GM23338 (cell line): Measurements from ENCODE around the gene DNAJC8. TPM values are rescaled to one million over a fixed set of nuclear protein-coding genes. Genes with fewer than 3 reads are reported as not detected.
A peak's percentile ranks its signal among the peaks of the same experiment; 100 is the strongest.

ENCODE experiments used
- ATAC-seq: fragments of 200-7000 bp; cut with Tn5 transposase; 3 replicates; pipeline ENCODE4 v1.9.1; 2020
- DNase-seq: peaks from one replicate; pipeline ENCODE4 v3.0.0-alpha.2; 2015; ENCODE audit warnings: low spot score
- H2AFZ ChIP-seq: fragments of 200-600 bp; sonication (generic); 2 replicates; pipeline ENCODE4 v1.8.0; 2016; ENCODE audit warnings: antibody characterized with exemption, mild to moderate bottlenecking, moderate library complexity
- H3F3A ChIP-seq: fragments of 200-600 bp; sonication (generic); replicated peaks from 2 replicates; pipeline ENCODE4 v1.8.0; 2017; ENCODE audit warnings: antibody characterized with exemption, mixed run types, low read depth
- H3K27ac ChIP-seq: fragments of 200-600 bp; sonication (generic); 2 replicates; pipeline ENCODE4 v1.6.1; 2016; ENCODE audit warnings: low read depth
- H3K27me3 ChIP-seq: fragments of 200-600 bp; sonication (generic); 2 replicates; pipeline ENCODE4 v1.8.0; 2016; ENCODE audit warnings: mild to moderate bottlenecking, mixed run types, moderate library complexity; ENCODE audit not compliant: insufficient read depth
- H3K36me3 ChIP-seq: fragments of 200-600 bp; sonication (generic); 2 replicates; pipeline ENCODE4 v1.8.0; 2016; ENCODE audit warnings: mild to moderate bottlenecking; ENCODE audit not compliant: insufficient read depth
- H3K4me1 ChIP-seq: fragments of 200-600 bp; sonication (generic); 2 replicates; pipeline ENCODE4 v1.8.0; 2016; ENCODE audit warnings: mild to moderate bottlenecking, moderate library complexity; ENCODE audit not compliant: insufficient read depth
- H3K4me2 ChIP-seq: fragments of 200-600 bp; sonication (generic); 2 replicates; pipeline ENCODE4 v1.7.1; 2017; ENCODE audit warnings: mixed run types
- H3K4me3 ChIP-seq: fragments of 200-600 bp; sonication (generic); 2 replicates; pipeline ENCODE4 v1.6.1; 2016; ENCODE audit warnings: mixed run types
- H3K79me2 ChIP-seq: fragments of 200-600 bp; sonication (generic); replicated peaks from 2 replicates; pipeline ENCODE4 v1.8.0; 2017; ENCODE audit warnings: mild to moderate bottlenecking; ENCODE audit not compliant: insufficient read depth
- H3K9me2 ChIP-seq: fragments of 200-600 bp; sonication (generic); 2 replicates; pipeline ENCODE4 v1.8.0; 2017; ENCODE audit not compliant: insufficient read depth
- H4K20me1 ChIP-seq: fragments of 200-600 bp; sonication (generic); replicated peaks from 2 replicates; pipeline ENCODE4 v1.8.0; 2017; ENCODE audit warnings: mild to moderate bottlenecking; ENCODE audit not compliant: insufficient read depth
- H3K27ac Mint-ChIP-seq: 2 replicates; pipeline ENCODE4 v1.8.0; 2020; ENCODE audit warnings: inconsistent platforms, mild to moderate bottlenecking, moderate library complexity, mixed read lengths
- H3K27me3 Mint-ChIP-seq: 3 replicates; pipeline ENCODE4 v1.8.0; 2022; ENCODE audit warnings: low read depth, mild to moderate bottlenecking, moderate library complexity, mixed read lengths, inconsistent platforms; ENCODE audit not compliant: insufficient read depth, poor library complexity
- H3K36me3 Mint-ChIP-seq: 3 replicates; pipeline ENCODE4 v1.8.0; 2021; ENCODE audit warnings: low read depth, mild to moderate bottlenecking, inconsistent platforms, moderate library complexity, mixed read lengths
- H3K4me1 Mint-ChIP-seq: 3 replicates; pipeline ENCODE4 v1.8.0; 2020; ENCODE audit warnings: mild to moderate bottlenecking, inconsistent platforms, mixed read lengths
- H3K4me3 Mint-ChIP-seq: 3 replicates; pipeline ENCODE4 v1.8.0; 2021; ENCODE audit warnings: moderate library complexity, mild to moderate bottlenecking, inconsistent platforms, mixed read lengths
- H3K9me3 Mint-ChIP-seq: 3 replicates; pipeline ENCODE4 v1.8.0; 2020; ENCODE audit warnings: moderate library complexity, mild to moderate bottlenecking, inconsistent platforms, mixed read lengths
- CREB1 ChIP-seq: fragments of 250-450 bp; sonication (Bioruptor Pico); IDR thresholded peaks from 2 replicates; pipeline ENCODE4 v1.5.0; 2020; ENCODE audit warnings: low read depth, mild to moderate bottlenecking, moderate library complexity
- CTCF ChIP-seq, 2 experiments: fragments of 200-600 bp in 1 of 2; sonication (generic) in 1 of 2; conservative IDR thresholded peaks; 2 replicates each; pipeline versions ENCODE4 v1.5.1 to v1.6.1; 2016 to 2017; ENCODE audit warnings: antibody characterized with exemption in 2 of 2, low read depth in 2 of 2, mild to moderate bottlenecking in 2 of 2, moderate library complexity in 1 of 2
- ETS1 ChIP-seq: IDR thresholded peaks from 2 replicates; pipeline ENCODE4 v1.6.1; 2016; ENCODE audit warnings: antibody characterized with exemption
- EZH2 ChIP-seq: fragments of 200-600 bp; sonication (generic); IDR thresholded peaks from one replicate; pipeline ENCODE4 v1.8.0; 2017; ENCODE audit warnings: antibody characterized with exemption, mild to moderate bottlenecking, low read depth; ENCODE audit not compliant: unreplicated experiment
- EZH2phosphoT487 ChIP-seq: fragments of 200-600 bp; sonication (generic); IDR thresholded peaks from one replicate; pipeline ENCODE4 v1.8.1; 2018; ENCODE audit warnings: antibody characterized with exemption; ENCODE audit not compliant: unreplicated experiment
- JUNB ChIP-seq: IDR thresholded peaks from one replicate; pipeline ENCODE4 v1.6.1; 2016; ENCODE audit warnings: antibody characterized with exemption; ENCODE audit not compliant: unreplicated experiment
- NANOG ChIP-seq: IDR thresholded peaks from 2 replicates; pipeline ENCODE4 v1.6.1; 2016; ENCODE audit warnings: antibody characterized with exemption, borderline replicate concordance
- POLR2AphosphoS5 ChIP-seq: IDR thresholded peaks from 2 replicates; pipeline ENCODE4 v1.6.1; 2016; ENCODE audit warnings: antibody characterized with exemption, low read depth
- REST ChIP-seq: IDR thresholded peaks from one replicate; pipeline ENCODE4 v1.6.1; 2018; ENCODE audit warnings: antibody characterized with exemption; ENCODE audit not compliant: unreplicated experiment
- STAT1 ChIP-seq: IDR thresholded peaks from one replicate; pipeline ENCODE4 v1.6.1; 2016; ENCODE audit warnings: antibody characterized with exemption; ENCODE audit not compliant: unreplicated experiment
- ZNF114 ChIP-seq: fragments of 250-450 bp; sonication (Bioruptor Pico); IDR thresholded peaks from 2 replicates; pipeline ENCODE4 v1.5.0; 2020; ENCODE audit warnings: mild to moderate bottlenecking, moderate library complexity
- ZNF331 ChIP-seq: fragments of 250-450 bp; sonication (Bioruptor Pico); IDR thresholded peaks from 2 replicates; pipeline ENCODE4 v1.5.0; 2020; ENCODE audit warnings: low read depth, mild to moderate bottlenecking, moderate library complexity
- ZNF462 ChIP-seq: fragments of 250-450 bp; sonication (Bioruptor Pico); IDR thresholded peaks from 2 replicates; pipeline ENCODE4 v1.5.0; 2020; ENCODE audit warnings: mild to moderate bottlenecking, moderate library complexity
- polyA plus RNA-seq: library from polyadenylated mRNA; unstranded; fragments of >200 nt; fragmentation: Nextera tagmentation; extraction: Ambion mirVana; gene quantifications from 2 replicates; pipeline ENCODE4 v1.2.1, GENCODE V29; 2016
- total RNA-seq: library from RNA; depleted of rRNA; stranded (reverse); fragments of >200 nt; shearing (Covaris generic); gene quantifications from 2 replicates; pipeline ENCODE4 v1.2.3, GENCODE V29; 2014

DNAJC8 gene
- total and polyA plus RNA-seq, 2 experiments from 2014 or later: 67.3 to 210 TPM

- H3K4me2 ChIP-seq: 0 out of 2 replicates have a peak overlapping the region, but pooled peaks have one; percentile 43
- no peaks in the 10 kb centered on the region for H3K27me3 ChIP-seq
- peaks cover 49% of the 10 kb centered on the region for H3K4me1 ChIP-seq
- Mint-ChIP-seq H3K27ac (peak overlapping the region; percentile 74; the same call in 1 of the 2 replicates), H3K4me3 (peak overlapping the region; percentile 43; the same call in 2 of the 3 replicates), H3K27me3 (peaks cover 13% of the 10 kb centered on the region), H3K4me1 (peaks cover 50% of the 10 kb centered on the region), H3K9me3 (no peaks in the 10 kb centered on the region), H3K36me3 (peaks cover 33% of the 10 kb centered on the region)
- no peaks in the 10 kb centered on the region for H3K9me2 ChIP-seq
- peaks cover 67% of the 10 kb centered on the region for H4K20me1 ChIP-seq
- TF ChIP-seq NANOG (no peak), ZNF462 (CRISPR knock-in tag) (no peak), POLR2AphosphoS5 (no peak), REST (no peak), ZNF331 (no peak), CREB1 (CRISPR knock-in tag) (no peak), STAT1 (no peak), JUNB (no peak), ETS1 (no peak), CTCF (conservative IDR thresholded peaks at IDR 0.05; ENCODE audit: low read depth in 2 of 2) (no peak), ZNF114 (CRISPR knock-in tag) (no peak), EZH2phosphoT487 (no peak), EZH2 (no peak)
- H3K4me3 ChIP-seq: 0 out of 2 replicates have a peak overlapping the region, but pooled peaks have one; percentile 35
- H3K79me2 ChIP-seq: peaks cover 94% of the 10 kb centered on the region
- H3K27ac ChIP-seq: peak overlapping the region; percentile 72; the same call in 1 of the 2 replicates
- H2AFZ ChIP-seq: no peak overlapping the region
- H3F3A ChIP-seq: 0 out of 2 replicates have a peak, but pooled peaks cover 9% of the 10 kb centered on the region
- peak; percentile 76 for ATAC-seq
- no peak for DNase-seq
- peaks cover 22% of the 10 kb centered on the region for H3K36me3 ChIP-seq
Observed at GRCh38 chr1:28266920-28267322, 34.1 kb upstream of the DNAJC8 start.
